K562 (cell line): ENCODE measurements around the gene NSDHL. TPM values are rescaled to one million over a fixed set of nuclear protein-coding genes. Genes with fewer than 3 reads are reported as not detected.

Source experiments
- ATAC-seq: fragments of 200-7000 bp; cut with Tn5 transposase; 3 replicates; pipeline ENCODE4 v1.9.1; 2020; ENCODE audit warnings: moderate library complexity
- BruUV-seq: library from RNA; stranded (reverse); fragments of 400-500 nt; replicated peaks from 2 replicates; lab custom pipeline; 2021; lab: Mats Ljungman, UMichigan
- CTCF ChIA-PET: fragments of 300-600 bp; formaldehyde crosslinking; extraction: SDS; loops from one replicate; lab custom pipeline; 2021; ENCODE audit warnings: low intra/inter-chr PET ratio; lab: Yijun Ruan, JAX
- POLR2A ChIA-PET: fragments of 300-600, 350-650 bp; sonication (Branson Sonifier 250); formaldehyde crosslinking; extraction: SDS; loops from one replicate; lab custom pipeline; 2021; ENCODE audit warnings: antibody characterized with exemption, inconsistent platforms; lab: Yijun Ruan, JAX
- DNase-seq, 4 experiments: peaks; one replicate each; pipeline versions ENCODE4 v3.0.0 to v3.0.0-alpha.2; 2011 to 2018; ENCODE audit warnings: low spot score in 3 of 4, mixed read lengths in 3 of 4; ENCODE audit errors: extremely low read depth in 1 of 4
- FAIRE-seq: peaks from 2 replicates; lab custom pipeline; 2011; peaks lifted over from hg19 to GRCh38; lab: Jason Lieb, UNC
- H2AFZ ChIP-seq: 2 replicates; pipeline ENCODE4 v1.6.0; 2011; ENCODE audit warnings: low read depth, low read length, control low read depth, inconsistent platforms
- H3K27ac ChIP-seq: fragments of 200-600 bp; 3 replicates; pipeline ENCODE4 v1.8.0; 2011; ENCODE audit warnings: low read depth, mild to moderate bottlenecking, control low read depth, inconsistent platforms, low read length, moderate library complexity, mixed read lengths; ENCODE audit errors: extremely low read depth
- H3K27me3 ChIP-seq, 2 experiments: fragments of 300-600 bp in 1 of 2; 2 replicates in 1 of 2; 3 replicates in 1 of 2; pipeline versions ENCODE4 v1.6.0 to v1.8.0; 2011; ENCODE audit warnings: inconsistent platforms in 2 of 2, low read length in 2 of 2, mild to moderate bottlenecking in 1 of 2, mixed read lengths in 1 of 2, moderate library complexity in 1 of 2; ENCODE audit not compliant: control insufficient read depth in 2 of 2, insufficient read depth in 2 of 2
- H3K36me3 ChIP-seq: fragments of 300-600 bp; 3 replicates; pipeline ENCODE4 v1.8.0; 2011; ENCODE audit warnings: mild to moderate bottlenecking, low read length, inconsistent platforms; ENCODE audit not compliant: control insufficient read depth, insufficient read depth
- H3K4me1 ChIP-seq, 2 experiments: fragments of 200-600 bp in 1 of 2; replicated peaks in 1 of 2; 2 replicates in 1 of 2; 3 replicates in 1 of 2; pipeline versions ENCODE4 v1.5.1 to v1.8.0; 2011; ENCODE audit warnings: inconsistent platforms in 2 of 2, low read length in 2 of 2, mild to moderate bottlenecking in 1 of 2, mixed read lengths in 1 of 2, moderate library complexity in 1 of 2; ENCODE audit not compliant: control insufficient read depth in 2 of 2, insufficient read depth in 2 of 2
- H3K4me2 ChIP-seq: 2 replicates; pipeline ENCODE4 v1.6.1; 2011; ENCODE audit warnings: low read length, control low read depth, inconsistent platforms, mixed read lengths; ENCODE audit not compliant: insufficient read depth
- H3K4me3 ChIP-seq: fragments of 200-600 bp; sonication (generic), shearing (Covaris generic); 2 replicates; pipeline ENCODE4 v1.5.1; 2016; ENCODE audit warnings: control low read depth, inconsistent platforms
- H3K79me2 ChIP-seq: fragments of 200-600 bp; 3 replicates; pipeline ENCODE4 v1.8.0; 2011; ENCODE audit warnings: low read length, inconsistent platforms; ENCODE audit not compliant: control insufficient read depth, insufficient read depth
- H3K9ac ChIP-seq, 2 experiments: 2 replicates each; pipeline versions ENCODE4 v1.6.0 to v1.6.1; 2011; ENCODE audit warnings: low read depth in 2 of 2, low read length in 2 of 2, control low read depth in 1 of 2, inconsistent platforms in 1 of 2, mild to moderate bottlenecking in 1 of 2, mixed read lengths in 1 of 2; ENCODE audit not compliant: insufficient read depth in 1 of 2
- H3K9me1 ChIP-seq: one replicate; pipeline ENCODE4 v1.6.0; 2011; ENCODE audit warnings: inconsistent platforms, mild to moderate bottlenecking, low read length, moderate library complexity; ENCODE audit not compliant: control insufficient read depth, insufficient read depth
- H3K9me3 ChIP-seq: replicated peaks from 2 replicates; pipeline ENCODE4 v1.5.1; 2011; ENCODE audit warnings: low read depth, low read length, inconsistent platforms; ENCODE audit not compliant: control insufficient read depth, insufficient read depth
- H4K20me1 ChIP-seq: replicated peaks from 2 replicates; pipeline ENCODE4 v1.6.1; 2011; ENCODE audit warnings: low read length, inconsistent platforms, mixed read lengths; ENCODE audit not compliant: control insufficient read depth, insufficient read depth
- ARNT ChIP-seq, 2 experiments: fragments of 450-650 bp; IDR thresholded peaks; 2 replicates each; pipeline ENCODE4 v1.6.1; 2016; ENCODE audit warnings: mild to moderate bottlenecking in 1 of 2
- ATF1 ChIP-seq, 2 experiments: fragments of 450-650 bp in 1 of 2; IDR thresholded peaks; 2 replicates each; pipeline ENCODE4 v1.6.1; 2016; ENCODE audit warnings: missing compliant biosample characterization in 1 of 2, missing genetic modification characterization in 1 of 2
- GATA2 ChIP-seq: sonication (generic); formaldehyde crosslinking; IDR thresholded peaks from 2 replicates; pipeline ENCODE4 v1.4.0; 2020; ENCODE audit warnings: mild to moderate bottlenecking, missing genetic modification reagents
- SRSF9 ChIP-seq: fragments of 200-400 bp; formaldehyde crosslinking; IDR thresholded peaks from 2 replicates; pipeline ENCODE4 v1.6.1; 2017; ENCODE audit warnings: low read depth, low read length, borderline replicate concordance
- ZNF263 ChIP-seq: sonication (generic); formaldehyde crosslinking; IDR thresholded peaks from 2 replicates; pipeline ENCODE4 v1.8.0; 2022; ENCODE audit warnings: mild to moderate bottlenecking, missing genetic modification reagents, borderline replicate concordance
- ZNF592 ChIP-seq: fragments of 450-650 bp; IDR thresholded peaks from 2 replicates; pipeline ENCODE4 v1.6.1; 2017; ENCODE audit warnings: antibody characterized with exemption, mild to moderate bottlenecking
- ZNF75A ChIP-seq: fragments of 450-650 bp; formaldehyde crosslinking; IDR thresholded peaks from 2 replicates; pipeline ENCODE4 v1.4.0; 2020; ENCODE audit warnings: mild to moderate bottlenecking
- ZZZ3 ChIP-seq: fragments of 450-650 bp; IDR thresholded peaks from 2 replicates; pipeline ENCODE4 v1.6.1; 2016; ENCODE audit warnings: antibody characterized with exemption, mild to moderate bottlenecking, moderate library complexity
- WGBS: fragments of 100-300 bp; shearing (Covaris generic); methylation state at CpG from one replicate; pipeline ENCODE4 v1.1.6; 2016; ENCODE audit warnings: low coverage, mixed read lengths; ENCODE audit not compliant: insufficient coverage; ENCODE audit errors: missing lambda C conversion rate; 5-methylcytosine and 5-hydroxymethylcytosine counted together
- in situ Hi-C: fragments of 300-500 bp; cut with MboI; formaldehyde crosslinking; loops from 4 replicates; pipeline ENCODE4 v1.15.0; 2018; ENCODE audit warnings: inconsistent platforms, mixed read lengths
- intact Hi-C: fragments of 100-400 bp; cut with micrococcal nuclease; formaldehyde crosslinking; loops from 2 replicates; pipeline ENCODE4 v1.14.2; 2022
- polyA plus RNA-seq, 8 experiments: library from polyadenylated mRNA; depleted of rRNA in 4 of 8; stranded (reverse) in 5 of 8; unstranded in 3 of 8; fragments of >200 nt; fragmentation: Nextera tagmentation in 2 of 8; fragmentation: Illumina TruSeq in 1 of 8; extraction: Ambion mirVana in 2 of 8; extraction: Trizol in 1 of 8; gene quantifications; 2 replicates each; pipeline versions ENCODE4 v1.2.1 to v1.2.3, GENCODE V29; 2011 to 2014; ENCODE audit warnings: inconsistent platforms in 1 of 8, missing spikeins in 1 of 8
- total RNA-seq, 7 experiments: library from RNA; depleted of rRNA in 6 of 7; stranded (reverse); fragments of >200 nt in 6 of 7; fragmentation: Illumina TruSeq in 2 of 7; extraction: Trizol in 2 of 7; gene quantifications; 2 replicates each; pipeline versions ENCODE4 v1.2.1 to v1.2.3, GENCODE V29; 2011 to 2021; ENCODE audit warnings: low replicate concordance in 1 of 7

The NSDHL gene
- total and polyA plus RNA-seq, 9 of the 15 experiments (the other 6 are each of a cell fraction or from before 2014, with no cell fraction given) = 22.5 to 63.4 (median 40.8) TPM

- in situ Hi-C loops = no loop called here
- POLR2A ChIA-PET = interaction anchor here (0.6 kb wide), 1 partner anchor 1192 kb away, joined by 3 read pairs; no protein-coding TSS in a partner anchor
- Histone ChIP-seq H3K27me3 (peaks cover 0 to 28% of the 10 kb centered on the region in 2 experiments; a peak in 3 of 5 replicates), H3K9ac (no peak overlapping the region; a peak in 1 of 4 replicates), H3K9me1 (no peaks in the 10 kb centered on the region)
- WGBS = 15% methylated on average over 13 of the region's 21 CpGs
- ATAC-seq = no peak
- TF ChIP-seq GATA2 (CRISPR knock-in tag) (no peak), ZZZ3 (no peak), ZNF75A (CRISPR knock-in tag) (no peak), SRSF9 (no peak), ZNF263 (CRISPR knock-in tag) (peak; percentile 80), ZNF592 (no peak), ATF1 (CRISPR knock-in tag; IDR thresholded peaks at IDR 0.05) (no peak), ATF1 (tag; IDR thresholded peaks at IDR 0.05) (no peak), ARNT (IDR thresholded peaks at IDR 0.05) (no peak)
- TF ChIP-seq, all 486 proteins: peak for 1
- no peak overlapping the region for H3K4me2 ChIP-seq
- FAIRE-seq (no peak), DNase-seq (no peak)
- no peaks in the 10 kb centered on the region for H4K20me1 ChIP-seq
- no peaks in the 10 kb centered on the region for H3K9me3 ChIP-seq
- H3K79me2 ChIP-seq = no peaks in the 10 kb centered on the region
- H3K4me3 ChIP-seq = no peak overlapping the region
- H2AFZ ChIP-seq = no peak overlapping the region
- H3K4me1 ChIP-seq = peaks cover 0 to 14% of the 10 kb centered on the region in 2 experiments; a peak in 2 of 5 replicates
- CTCF ChIA-PET = no interaction called here
- no peaks in the 10 kb centered on the region for H3K36me3 ChIP-seq
- no peak overlapping the region for H3K27ac ChIP-seq
- no TSS peak for BruUV-seq
- intact Hi-C loops = loop anchor here (10.0 kb wide), 3 partner anchors 83 to 1173 kb away; partner anchors contain the start of genes CETN2 and NSDHL
These were observed 87.1 kb downstream of the NSDHL start for GRCh38 chrX:152917656-152918579.
